Esophagus squamous epithelium (tissue), 5 donors: ENCODE results near the gene TMC1. TPM values are rescaled to one million over a fixed set of nuclear protein-coding genes. Genes with fewer than 3 reads are reported as not detected.

Experiments used
- DNase-seq: peaks from one replicate; lab custom pipeline; 2025; lab: John Stamatoyannopoulos, UW
- H3K27ac ChIP-seq, 4 donors: fragments of 200-600 bp; sonication (generic); one replicate each; pipeline ENCODE4 v1.5.1; 2016 to 2019; ENCODE audit warnings: mild to moderate bottlenecking in 1 of 4
- H3K27me3 ChIP-seq, 4 donors: fragments of 200-600 bp; sonication (generic); 1 replicate in 3 of 4; 2 replicates in 1 of 4; pipeline versions ENCODE4 v1.5.1 to v1.6.0; 2017 to 2021; ENCODE audit warnings: antibody characterized with exemption in 1 of 4
- H3K36me3 ChIP-seq, 3 donors: fragments of 200-600 bp; sonication (generic); one replicate each; pipeline ENCODE4 v1.5.1; 2016 to 2019
- H3K4me1 ChIP-seq, 3 donors: fragments of 200-600 bp; sonication (generic); one replicate each; pipeline ENCODE4 v1.5.1; 2017 to 2019
- H3K4me3 ChIP-seq, 4 donors: fragments of 200-600 bp; sonication (generic); 1 replicate in 3 of 4; 2 replicates in 1 of 4; pipeline ENCODE4 v1.5.1; 2016 to 2019; ENCODE audit warnings: mild to moderate bottlenecking in 2 of 4, moderate library complexity in 1 of 4
- H3K9me3 ChIP-seq, 3 donors: fragments of 200-600 bp; sonication (generic); one replicate each; pipeline ENCODE4 v1.5.1; 2016 to 2019
- POLR2A ChIP-seq, 4 donors: fragments of 450-650 bp; IDR thresholded peaks; one replicate each; pipeline ENCODE4 v1.6.1; 2017; ENCODE audit warnings: antibody characterized with exemption in 4 of 4, mild to moderate bottlenecking in 4 of 4, moderate library complexity in 3 of 4
- WGBS, 2 donors: methylation state at CpG; one replicate each; pipeline ENCODE4 v1.1.5; 2018; 5-methylcytosine and 5-hydroxymethylcytosine counted together
- intact Hi-C: fragments of 100-400 bp; cut with DNase I; formaldehyde crosslinking; loops from one replicate; pipeline ENCODE4 v1.15.0; 2022
- total RNA-seq, 4 donors: library from RNA; depleted of rRNA; stranded (reverse); fragments of >200 nt; gene quantifications; one replicate each; pipeline ENCODE4 v1.1.0, GENCODE V29; 2016
- TF ChIP-seq, protein P1 (sequence below), 6 experiments: fragments of 450-650 bp in 4 of 6; fragments of 200-600 bp in 2 of 6; sonication (generic) in 2 of 6; IDR thresholded peaks; one replicate each; pipeline ENCODE4 v1.5.1; 2016 to 2019; ENCODE audit warnings: antibody characterized with exemption in 6 of 6, mild to moderate bottlenecking in 4 of 6, moderate library complexity in 4 of 6
- donor health status: DM: yes; HTN: yes; CAD: no.

Gene TMC1
- total RNA-seq, 4 donors from 2014 or later: 1.1 to 3.1 (median 1.5) TPM; not detected in 1

- Histone ChIP-seq H3K4me3 (no peak overlapping the region), H3K36me3 (no peaks in the 10 kb centered on the region)
These were observed 342.2 kb downstream of the TMC1 start for GRCh38 chr9:72863456-72864094.

GRCh38 chr9:72864327-72864726 lies 342.9 kb downstream of the TMC1 start:
- H3K27me3 ChIP-seq: no peaks in the 10 kb centered on the region
- TF ChIP-seq POLR2A (IDR thresholded peaks at IDR 0.05): no peak
- TF ChIP-seq, protein P1, sequence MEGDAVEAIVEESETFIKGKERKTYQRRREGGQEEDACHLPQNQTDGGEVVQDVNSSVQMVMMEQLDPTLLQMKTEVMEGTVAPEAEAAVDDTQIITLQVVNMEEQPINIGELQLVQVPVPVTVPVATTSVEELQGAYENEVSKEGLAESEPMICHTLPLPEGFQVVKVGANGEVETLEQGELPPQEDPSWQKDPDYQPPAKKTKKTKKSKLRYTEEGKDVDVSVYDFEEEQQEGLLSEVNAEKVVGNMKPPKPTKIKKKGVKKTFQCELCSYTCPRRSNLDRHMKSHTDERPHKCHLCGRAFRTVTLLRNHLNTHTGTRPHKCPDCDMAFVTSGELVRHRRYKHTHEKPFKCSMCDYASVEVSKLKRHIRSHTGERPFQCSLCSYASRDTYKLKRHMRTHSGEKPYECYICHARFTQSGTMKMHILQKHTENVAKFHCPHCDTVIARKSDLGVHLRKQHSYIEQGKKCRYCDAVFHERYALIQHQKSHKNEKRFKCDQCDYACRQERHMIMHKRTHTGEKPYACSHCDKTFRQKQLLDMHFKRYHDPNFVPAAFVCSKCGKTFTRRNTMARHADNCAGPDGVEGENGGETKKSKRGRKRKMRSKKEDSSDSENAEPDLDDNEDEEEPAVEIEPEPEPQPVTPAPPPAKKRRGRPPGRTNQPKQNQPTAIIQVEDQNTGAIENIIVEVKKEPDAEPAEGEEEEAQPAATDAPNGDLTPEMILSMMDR (IDR thresholded peaks at IDR 0.05): no peak
- H3K36me3 ChIP-seq: no peaks in the 10 kb centered on the region
- no peaks in the 10 kb centered on the region for H3K4me1 ChIP-seq
- intact Hi-C loops: no loop called here
- no peak for DNase-seq
- 86 to 93% methylated on average over 1 of the region's 1 CpG for WGBS, 2 donors
- no peak overlapping the region for H3K4me3 ChIP-seq
- no peaks in the 10 kb centered on the region for H3K9me3 ChIP-seq
- H3K27ac ChIP-seq: no peak overlapping the region

More at GRCh38 chr9:72863456-72864094, 342.2 kb downstream of the TMC1 start:
- WGBS, 2 donors: 62 to 70% methylated on average over 4 of the region's 4 CpGs
- Histone ChIP-seq H3K27me3 (no peaks in the 10 kb centered on the region), H3K27ac (no peak overlapping the region), H3K4me1 (no peaks in the 10 kb centered on the region), H3K9me3 (no peaks in the 10 kb centered on the region)
- no peak for DNase-seq
- intact Hi-C loops: no loop called here
- no peak for TF ChIP-seq POLR2A (IDR thresholded peaks at IDR 0.05)
- TF ChIP-seq, protein P1 (IDR thresholded peaks at IDR 0.05): no peak

DNA sequence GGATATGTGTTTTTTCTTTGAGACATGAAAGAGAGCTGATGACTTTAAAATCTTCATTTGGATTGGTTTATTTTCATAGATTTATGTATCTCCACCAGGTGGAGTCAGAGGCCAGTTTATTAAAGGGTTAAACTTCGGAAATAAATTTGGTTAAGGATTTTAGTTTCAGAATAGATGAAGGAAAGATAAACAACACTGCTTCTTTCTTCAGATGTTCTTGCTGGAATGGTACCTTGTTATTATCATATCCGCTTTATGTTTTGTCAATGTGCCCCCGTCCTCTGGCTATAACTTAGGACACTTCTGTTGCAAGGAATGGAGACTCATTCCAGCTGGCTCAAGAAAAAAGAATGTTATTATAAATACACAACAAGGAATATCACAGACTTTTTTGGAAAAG lies 350.3 kb downstream of the TMC1 start:
- H3K27ac ChIP-seq: no peak overlapping the region
- H3K4me3 ChIP-seq: peak overlapping the region in 1 of 4 donors; percentile 29
- 14 to 30% methylated on average over 3 of the region's 3 CpGs for WGBS, 2 donors

DNA sequence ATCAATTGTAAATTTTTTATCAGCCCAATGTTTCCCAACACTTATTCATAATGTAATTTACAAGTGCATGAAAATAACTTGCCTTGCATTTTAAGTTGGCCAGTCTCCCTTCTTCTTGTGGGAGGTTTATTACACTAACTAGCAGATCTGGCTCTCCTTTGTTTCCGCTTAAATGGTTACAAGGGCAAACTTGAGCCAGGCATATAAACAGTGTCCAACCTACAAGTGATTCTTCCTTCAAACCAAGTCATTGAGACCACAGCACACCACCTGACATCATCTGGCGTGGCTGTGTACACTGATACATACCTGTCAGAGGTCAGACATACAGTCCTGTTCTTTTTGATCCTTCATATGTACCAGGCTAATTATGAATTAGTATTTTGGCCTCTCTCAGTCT lies 351.3 kb downstream of the TMC1 start:
- Histone ChIP-seq H3K27me3 (no peaks in the 10 kb centered on the region), H3K4me3 (no peak overlapping the region), H3K36me3 (no peaks in the 10 kb centered on the region), H3K4me1 (peaks cover 0 to 25% (median 3%) of the 10 kb centered on the region in 3 donors), H3K9me3 (no peaks in the 10 kb centered on the region), H3K27ac (no peak overlapping the region)
- 74 to 75% methylated on average over 2 of the region's 2 CpGs for WGBS, 2 donors
- TF ChIP-seq POLR2A (IDR thresholded peaks at IDR 0.05): no peak
- TF ChIP-seq, protein P1 (IDR thresholded peaks at IDR 0.05): no peak
- intact Hi-C loops: no loop called here
- DNase-seq: no peak

More for the DNA sequence above, 350.3 kb downstream of the TMC1 start:
- intact Hi-C loops: no loop called here
- TF ChIP-seq, protein P1 (IDR thresholded peaks at IDR 0.05): peak; percentile 11 to 73 (median 46)
- TF ChIP-seq POLR2A (IDR thresholded peaks at IDR 0.05): no peak
- H3K27me3 ChIP-seq: no peaks in the 10 kb centered on the region
- H3K36me3 ChIP-seq: no peaks in the 10 kb centered on the region
- H3K4me1 ChIP-seq: peaks cover 0 to 25% (median 3%) of the 10 kb centered on the region in 3 donors
- no peak for DNase-seq
- no peaks in the 10 kb centered on the region for H3K9me3 ChIP-seq

DNA sequence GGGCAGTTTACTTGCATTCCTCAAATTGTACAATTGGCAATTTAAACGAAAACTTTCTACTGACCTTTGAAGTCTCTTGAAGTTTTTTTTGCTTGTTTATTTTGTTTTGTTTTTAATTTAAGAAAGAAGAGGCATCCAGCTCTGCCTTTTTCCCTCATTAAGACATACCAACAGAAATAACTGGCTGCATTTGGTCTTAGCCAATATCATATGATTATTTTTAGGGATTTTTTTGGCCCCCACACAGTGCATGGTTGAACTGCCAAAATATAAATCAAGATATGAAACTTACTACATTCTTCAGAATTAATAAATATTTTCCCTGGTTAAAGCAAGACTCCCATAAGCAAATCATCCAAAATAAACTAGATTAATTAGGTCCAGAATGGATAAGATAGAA lies 352.0 kb downstream of the TMC1 start:
- intact Hi-C loops: no loop called here
- 48 to 56% methylated on average over 1 of the region's 1 CpG for WGBS, 2 donors
- TF ChIP-seq, protein P1 (IDR thresholded peaks at IDR 0.05): no peak
- no peak for TF ChIP-seq POLR2A (IDR thresholded peaks at IDR 0.05)
- Histone ChIP-seq H3K9me3 (no peaks in the 10 kb centered on the region), H3K36me3 (no peaks in the 10 kb centered on the region), H3K27ac (no peak overlapping the region), H3K27me3 (no peaks in the 10 kb centered on the region), H3K4me3 (no peak overlapping the region), H3K4me1 (peaks cover 0 to 25% (median 3%) of the 10 kb centered on the region in 3 donors)
- DNase-seq: no peak
